CD4-positive, alpha-beta T cell treated with Interferon gamma for 1 hour (primary cell): ENCODE data around the gene TFF1.

Experiments used
- DNase-seq: peaks from one replicate; pipeline ENCODE4 v3.0.0-alpha.2; 2020

TFF1 gene

GRCh38 chr21:42314616-42315295 is 51.6 kb downstream of the TFF1 start:
- DNase-seq, result no peak

- DNase-seq, result no peak
These were observed 52.8 kb downstream of the TFF1 start for GRCh38 chr21:42313501-42313969.

GRCh38 chr21:42312626-42313104 is 53.7 kb downstream of the TFF1 start:
- DNase-seq, result no peak
